Activated CD8-positive, alpha-beta memory T cell treated with anti-CD3 and anti-CD28 coated beads, Interleukin-2, amount 50 U/mL, for 48 hours (primary cell): Measurements from ENCODE around the gene EPN3.

Source experiments
- DNase-seq: peaks from one replicate; pipeline ENCODE4 v3.0.0-alpha.2; 2020

Gene EPN3

DNA sequence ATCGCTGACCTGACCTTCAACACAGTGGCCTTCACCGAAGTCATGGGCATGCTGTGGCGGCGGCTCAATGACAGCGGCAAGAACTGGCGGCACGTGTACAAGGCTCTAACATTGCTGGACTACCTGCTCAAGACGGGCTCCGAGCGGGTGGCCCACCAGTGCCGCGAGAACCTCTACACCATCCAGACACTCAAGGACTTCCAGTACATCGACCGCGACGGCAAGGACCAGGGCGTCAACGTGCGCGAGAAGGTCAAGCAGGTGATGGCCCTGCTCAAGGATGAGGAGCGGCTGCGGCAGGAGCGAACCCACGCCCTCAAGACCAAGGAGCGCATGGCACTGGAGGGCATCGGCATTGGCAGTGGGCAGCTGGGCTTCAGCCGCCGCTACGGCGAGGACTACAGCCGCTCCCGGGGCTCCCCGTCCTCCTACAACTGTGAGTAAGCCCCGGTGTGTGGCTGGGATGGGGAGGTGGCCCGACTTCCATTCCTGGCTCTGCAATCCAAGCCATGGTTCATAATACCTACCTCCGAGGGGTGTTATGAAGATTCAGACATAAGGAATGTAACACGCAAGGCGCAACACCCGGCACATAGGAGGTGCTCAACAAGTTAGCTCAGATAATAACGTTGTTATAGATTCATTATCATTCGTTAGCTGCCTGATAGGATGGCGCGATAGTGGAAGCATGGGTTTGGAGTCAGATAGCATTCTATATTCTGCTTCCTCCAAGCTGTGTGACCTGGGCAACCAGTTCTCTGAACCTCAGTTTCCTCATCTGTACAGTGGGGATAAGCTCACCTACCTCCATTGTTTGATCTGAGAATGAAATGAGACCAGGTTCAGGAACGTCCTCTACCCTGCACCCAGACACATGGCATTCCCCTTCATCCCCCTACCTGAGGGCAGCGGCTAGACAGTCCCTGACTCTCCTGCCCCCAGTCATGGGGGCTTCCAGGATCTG lies 4.4 kb downstream of the EPN3 start:
- DNase-seq, result no peak

DNA sequence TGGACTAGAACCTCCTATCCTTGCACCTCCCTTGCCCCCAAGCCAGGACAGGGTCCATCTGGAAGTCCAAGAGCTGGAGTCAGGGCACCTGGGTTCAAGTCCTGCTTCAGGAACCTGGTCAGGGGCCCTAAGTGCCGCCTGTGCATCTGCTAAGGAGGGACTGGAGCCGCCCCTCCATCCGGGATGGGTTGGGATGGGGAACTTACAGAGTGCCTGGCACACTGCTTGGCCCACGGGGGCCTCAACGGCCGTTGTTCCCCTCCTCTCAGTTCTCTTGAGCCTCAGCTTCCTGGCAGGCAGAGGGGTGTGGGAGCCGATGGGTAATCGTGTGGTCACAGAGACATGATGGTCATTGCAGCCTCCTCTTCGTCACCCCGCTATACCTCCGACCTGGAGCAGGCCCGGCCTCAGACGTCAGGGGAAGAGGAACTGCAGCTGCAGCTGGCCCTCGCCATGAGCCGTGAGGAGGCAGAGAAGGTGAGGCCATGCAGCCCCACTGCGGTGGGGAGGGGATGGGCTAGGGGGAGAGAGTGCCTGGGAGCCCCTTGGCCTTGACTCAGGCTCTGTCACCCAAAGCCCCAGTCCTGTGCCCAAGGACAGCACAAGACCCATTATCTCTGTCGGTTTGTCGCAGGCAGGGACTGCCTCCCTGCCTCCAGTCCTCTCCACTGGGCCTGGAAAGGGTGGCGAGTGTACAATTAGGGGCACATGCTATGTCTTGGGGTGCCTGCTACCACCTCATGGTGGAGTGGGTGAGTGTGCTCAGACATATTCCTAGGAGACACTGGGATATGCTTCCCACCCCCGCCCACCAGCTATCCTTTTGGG lies 5.4 kb downstream of the EPN3 start:
- DNase-seq, result no peak

- DNase-seq, result no peak
These were observed 6.2 kb downstream of the EPN3 start for GRCh38 chr17:50538549-50539410.

DNA sequence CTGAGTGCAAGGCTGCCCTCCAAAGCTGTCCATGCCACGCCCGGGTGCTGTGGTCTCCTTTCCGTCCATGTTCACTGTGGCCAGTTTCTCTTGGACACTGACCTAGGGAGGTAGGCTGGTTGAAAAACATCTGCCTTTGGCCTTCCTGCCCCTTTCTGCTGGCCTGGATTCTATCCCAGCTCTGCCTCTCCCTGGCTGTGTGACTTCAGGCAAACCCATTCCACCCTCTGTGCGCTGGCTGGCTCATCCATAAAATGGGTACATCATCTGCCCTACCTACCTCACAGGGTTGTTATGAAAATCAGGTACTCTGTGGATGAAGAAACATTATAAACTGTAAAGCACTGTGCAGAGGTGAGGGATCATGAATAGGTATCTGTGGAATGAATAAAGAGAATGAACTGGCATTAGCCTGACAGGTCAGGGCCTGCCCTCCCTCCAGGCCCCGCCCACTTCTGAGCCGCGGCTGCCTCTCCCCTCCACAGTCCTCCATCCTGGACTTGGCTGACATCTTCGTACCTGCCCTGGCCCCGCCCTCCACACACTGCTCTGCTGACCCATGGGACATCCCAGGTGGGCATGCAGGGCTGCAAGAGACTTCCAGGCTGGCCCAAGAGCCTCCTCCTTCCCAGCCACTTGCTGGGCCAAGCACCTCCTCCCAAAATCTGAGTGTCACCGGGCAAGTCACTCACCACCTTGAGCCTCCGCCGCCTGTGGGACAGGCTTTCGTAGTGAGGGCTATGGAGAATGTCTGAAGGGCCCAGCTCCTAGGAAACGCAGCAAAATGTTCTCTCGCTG lies 7.4 kb downstream of the EPN3 start:
- DNase-seq, result no peak

DNA sequence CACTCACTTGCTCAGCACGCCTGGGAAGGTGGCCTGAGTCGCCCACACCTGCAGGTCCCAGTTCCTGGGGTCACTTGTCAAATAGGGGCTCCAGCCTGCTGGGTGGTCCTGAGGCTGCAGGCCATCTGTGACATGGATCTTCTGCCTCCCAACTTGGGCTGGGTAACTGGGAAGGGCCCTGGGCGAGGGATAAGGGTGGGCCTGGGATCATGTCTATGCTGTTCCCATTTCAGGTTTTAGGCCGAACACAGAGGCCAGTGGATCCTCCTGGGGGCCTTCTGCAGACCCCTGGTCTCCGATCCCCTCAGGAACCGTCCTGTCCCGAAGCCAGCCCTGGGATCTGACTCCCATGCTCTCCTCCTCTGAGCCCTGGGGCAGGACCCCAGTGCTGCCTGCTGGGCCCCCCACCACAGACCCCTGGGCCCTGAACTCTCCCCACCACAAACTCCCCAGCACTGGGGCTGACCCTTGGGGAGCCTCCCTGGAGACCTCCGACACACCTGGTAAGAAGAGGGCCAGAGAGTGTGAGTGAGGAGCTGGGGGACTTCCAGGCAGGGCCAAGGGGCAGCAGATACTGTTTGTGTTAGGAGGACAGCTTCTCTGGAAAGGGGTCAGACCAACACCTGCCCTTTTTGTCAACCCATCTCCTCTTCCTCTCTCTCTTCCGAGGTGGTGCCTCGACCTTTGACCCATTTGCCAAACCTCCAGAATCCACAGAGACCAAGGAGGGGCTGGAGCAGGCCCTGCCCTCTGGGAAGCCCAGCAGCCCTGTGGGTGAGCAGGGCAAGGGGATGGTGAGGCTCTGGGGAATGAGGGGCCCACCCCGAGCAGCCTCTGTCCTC lies 8.2 kb downstream of the EPN3 start:
- DNase-seq, result no peak

GRCh38 chr17:50541402-50541715 lies 8.8 kb downstream of the EPN3 start:
- DNase-seq, result no peak

DNA sequence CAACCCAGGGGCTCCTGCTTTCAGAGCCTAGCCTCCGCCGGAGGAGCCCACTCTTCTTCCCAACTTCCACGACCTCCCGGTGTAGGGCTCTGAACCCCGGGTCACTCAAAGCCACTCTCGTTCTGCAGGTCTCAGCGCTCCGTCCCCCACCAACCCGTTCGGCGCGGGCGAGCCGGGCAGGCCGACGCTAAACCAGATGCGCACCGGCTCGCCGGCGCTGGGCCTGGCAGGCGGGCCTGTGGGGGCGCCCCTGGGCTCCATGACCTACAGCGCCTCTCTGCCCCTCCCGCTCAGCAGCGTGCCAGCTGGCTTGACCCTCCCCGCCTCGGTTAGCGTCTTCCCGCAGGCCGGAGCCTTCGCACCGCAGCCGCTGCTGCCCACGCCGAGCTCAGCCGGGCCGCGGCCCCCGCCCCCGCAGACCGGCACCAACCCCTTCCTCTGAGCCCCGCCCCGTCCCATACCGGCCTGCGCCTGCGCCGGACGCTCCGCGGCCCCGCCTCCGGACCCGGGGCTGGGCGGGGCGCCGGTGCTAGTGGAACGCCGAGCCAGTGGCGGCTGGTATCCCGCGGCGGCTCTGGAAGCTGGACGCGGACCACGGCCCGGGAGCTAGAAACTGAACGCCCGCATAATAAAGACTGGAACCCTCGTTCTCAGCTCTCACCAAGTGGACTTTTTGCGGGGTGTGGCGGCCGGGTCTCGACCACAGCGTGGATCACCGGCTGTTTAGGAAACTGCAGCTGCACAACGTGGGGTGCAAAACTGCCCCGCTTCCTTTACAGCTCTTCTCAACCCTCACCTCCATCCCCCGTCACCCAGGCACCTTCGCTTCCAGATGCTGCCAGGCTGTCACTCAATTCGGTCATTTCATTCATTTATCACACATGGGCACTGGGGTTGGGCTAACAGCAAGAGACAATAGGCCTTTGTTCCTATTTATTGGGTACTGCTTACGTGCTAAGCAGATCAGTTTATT lies 9.5 kb downstream of the EPN3 start:
- peak; percentile 92 for DNase-seq

DNA sequence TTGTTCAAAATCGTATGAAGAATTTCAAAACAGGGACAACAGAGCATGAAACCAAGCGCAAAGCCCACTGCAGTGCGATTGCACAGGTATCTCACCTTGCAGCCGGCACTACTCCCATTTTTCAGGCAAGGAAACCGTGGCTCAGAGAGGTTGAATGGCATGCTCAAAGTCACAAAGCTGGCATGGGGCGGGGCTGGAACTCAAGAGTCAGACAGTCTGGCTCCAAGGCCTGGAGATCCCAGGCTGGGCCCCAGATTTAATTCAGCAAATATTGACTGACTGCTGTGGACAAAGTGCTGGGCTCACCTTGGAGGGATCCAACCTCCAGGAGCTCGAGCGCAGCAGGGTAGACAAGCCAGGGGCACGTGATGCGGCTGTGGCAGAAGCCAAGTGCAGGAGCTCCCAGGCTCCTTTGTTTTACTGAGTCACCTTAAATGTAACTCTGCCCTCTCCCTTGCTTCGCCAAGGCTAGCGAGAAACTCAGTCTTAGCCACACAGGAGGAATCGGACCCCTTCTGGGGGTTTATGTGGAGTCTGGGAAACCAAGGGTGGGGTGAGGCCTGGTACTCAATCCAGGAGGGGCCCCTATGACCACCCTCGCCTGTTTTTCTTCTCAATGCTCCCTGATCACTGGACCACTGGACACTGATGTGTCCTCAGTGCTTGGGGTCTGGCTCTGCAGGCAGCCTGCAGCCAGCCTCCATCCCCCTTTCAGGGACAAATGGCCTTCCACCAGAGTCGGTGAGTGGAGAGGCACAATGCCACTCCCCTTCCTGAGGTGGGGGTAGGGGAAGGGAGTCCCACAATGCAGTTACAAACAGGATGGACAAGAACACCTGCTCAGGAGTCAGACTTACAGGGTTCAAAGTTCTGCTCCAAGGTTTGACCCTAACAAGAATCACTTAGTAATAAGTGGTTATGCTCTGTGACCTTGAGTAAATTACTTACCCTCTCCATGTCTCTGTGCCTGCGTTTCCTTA lies 10.6 kb downstream of the EPN3 start:
- no peak for DNase-seq

- DNase-seq, result no peak
These were observed 12.0 kb downstream of the EPN3 start for GRCh38 chr17:50544516-50544915.

- no peak for DNase-seq
These were observed 12.8 kb downstream of the EPN3 start for GRCh38 chr17:50545311-50545710.

DNA sequence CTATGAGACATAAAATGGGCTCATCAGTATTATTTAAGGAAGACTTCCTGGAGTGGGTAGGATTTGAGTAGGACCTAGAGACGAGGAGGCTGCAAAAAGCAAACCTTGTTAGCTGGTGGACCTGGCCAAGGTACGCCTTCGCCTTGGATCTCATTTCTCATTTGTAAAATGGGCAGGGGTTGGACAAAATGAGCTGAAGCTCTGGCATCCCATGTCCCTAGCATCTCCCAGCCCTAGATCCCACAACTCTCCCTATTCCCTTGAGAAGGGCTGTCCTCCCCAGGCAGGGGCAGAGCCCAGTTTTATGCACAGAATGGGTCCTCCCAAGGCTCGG lies 14.1 kb downstream of the EPN3 start:
- no peak for DNase-seq

DNA sequence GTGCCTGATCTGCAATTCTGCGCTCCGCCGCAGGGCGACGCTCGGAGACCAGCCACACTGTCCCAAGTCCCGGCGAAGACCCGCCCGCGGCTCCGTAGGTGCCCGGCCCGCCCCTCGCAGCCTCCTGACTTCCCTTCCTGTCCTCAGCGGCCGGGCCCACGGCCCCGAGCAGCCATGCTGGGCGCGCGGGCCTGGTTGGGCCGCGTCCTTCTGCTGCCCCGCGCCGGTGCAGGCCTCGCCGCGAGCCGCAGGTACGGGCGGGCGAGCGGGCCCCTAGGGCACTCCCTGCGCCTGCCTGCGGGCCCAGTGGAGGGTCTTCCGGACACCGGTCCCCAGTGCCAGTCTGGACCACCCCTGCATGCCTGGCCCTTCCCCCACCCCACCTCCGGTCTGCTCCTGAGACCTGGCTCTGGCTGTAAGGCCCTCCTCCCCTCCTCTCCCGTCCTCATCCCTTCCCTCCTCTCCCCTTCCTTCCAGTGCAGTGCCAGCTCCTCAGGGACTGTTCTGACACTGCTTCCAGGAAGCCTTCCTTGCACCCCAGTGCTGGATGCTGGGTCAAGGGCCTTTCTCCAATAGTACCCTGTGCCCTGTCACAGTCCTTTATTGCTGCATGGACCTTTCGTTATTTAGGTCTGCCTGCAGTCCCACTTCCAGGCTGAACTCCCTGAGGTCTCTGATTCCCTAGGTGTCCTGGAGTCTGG lies 14.7 kb downstream of the EPN3 start, which contains the start of gene SPATA20:
SPATA20 (plus strand) TSS at position 140 of the 701 bp plus-strand sequence; CDS start at position 175, 35 bp downstream.
- peak; percentile 91 for DNase-seq

- no peak for DNase-seq
These were observed 15.2 kb downstream of the EPN3 start for GRCh38 chr17:50547736-50548083.

GRCh38 chr17:50548831-50549230 lies 16.3 kb downstream of the EPN3 start:
- DNase-seq, result no peak

DNA sequence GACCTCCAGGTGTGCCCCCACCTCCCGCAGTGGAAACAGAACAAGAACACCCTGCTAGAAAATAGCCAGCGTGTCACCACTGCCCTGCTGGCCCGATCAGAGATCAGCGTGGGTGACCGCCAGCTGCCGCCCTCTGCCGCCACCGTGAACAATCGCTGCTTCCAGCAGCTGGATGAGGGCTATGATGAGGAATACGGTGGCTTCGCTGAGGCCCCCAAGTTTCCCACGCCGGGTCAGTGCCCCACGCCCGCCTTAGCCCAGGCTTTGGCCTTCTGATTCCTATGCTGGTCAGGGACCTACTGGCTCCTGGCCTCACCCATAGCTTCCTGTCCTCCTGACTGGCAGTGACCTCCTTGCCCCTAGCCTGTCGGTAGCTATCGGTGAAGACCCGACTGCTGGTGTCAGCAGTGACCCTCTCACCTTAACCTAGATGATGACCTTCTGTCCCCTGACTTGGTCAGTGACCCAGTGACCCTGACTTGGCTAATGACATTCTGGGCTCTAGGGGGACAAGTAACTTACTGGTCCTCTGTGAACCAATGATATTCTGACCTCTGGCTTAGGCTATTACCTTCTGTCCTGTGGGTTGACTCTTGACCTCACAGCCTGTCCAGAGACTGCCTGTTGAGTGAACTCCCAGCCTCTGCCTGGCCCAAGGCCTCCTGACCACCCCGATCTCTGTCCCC lies 16.9 kb downstream of the EPN3 start:
- DNase-seq, result no peak

- no peak for DNase-seq
These were observed 17.4 kb downstream of the EPN3 start for GRCh38 chr17:50549969-50550368.

GRCh38 chr17:50550661-50551432 lies 18.3 kb downstream of the EPN3 start:
- no peak for DNase-seq
